HCT116 (cell line): Measurements from ENCODE around the gene SV2A.

Experiments
- FOSL1 ChIP-seq: IDR thresholded peaks from 2 replicates; pipeline ENCODE4 v1.6.1; 2012; ENCODE audit warnings: low read depth
- POLR2AphosphoS5 ChIP-seq: IDR thresholded peaks from 2 replicates; pipeline ENCODE4 v1.6.1; 2011; ENCODE audit warnings: mild to moderate bottlenecking, low read depth, low read length, moderate library complexity

DNA sequence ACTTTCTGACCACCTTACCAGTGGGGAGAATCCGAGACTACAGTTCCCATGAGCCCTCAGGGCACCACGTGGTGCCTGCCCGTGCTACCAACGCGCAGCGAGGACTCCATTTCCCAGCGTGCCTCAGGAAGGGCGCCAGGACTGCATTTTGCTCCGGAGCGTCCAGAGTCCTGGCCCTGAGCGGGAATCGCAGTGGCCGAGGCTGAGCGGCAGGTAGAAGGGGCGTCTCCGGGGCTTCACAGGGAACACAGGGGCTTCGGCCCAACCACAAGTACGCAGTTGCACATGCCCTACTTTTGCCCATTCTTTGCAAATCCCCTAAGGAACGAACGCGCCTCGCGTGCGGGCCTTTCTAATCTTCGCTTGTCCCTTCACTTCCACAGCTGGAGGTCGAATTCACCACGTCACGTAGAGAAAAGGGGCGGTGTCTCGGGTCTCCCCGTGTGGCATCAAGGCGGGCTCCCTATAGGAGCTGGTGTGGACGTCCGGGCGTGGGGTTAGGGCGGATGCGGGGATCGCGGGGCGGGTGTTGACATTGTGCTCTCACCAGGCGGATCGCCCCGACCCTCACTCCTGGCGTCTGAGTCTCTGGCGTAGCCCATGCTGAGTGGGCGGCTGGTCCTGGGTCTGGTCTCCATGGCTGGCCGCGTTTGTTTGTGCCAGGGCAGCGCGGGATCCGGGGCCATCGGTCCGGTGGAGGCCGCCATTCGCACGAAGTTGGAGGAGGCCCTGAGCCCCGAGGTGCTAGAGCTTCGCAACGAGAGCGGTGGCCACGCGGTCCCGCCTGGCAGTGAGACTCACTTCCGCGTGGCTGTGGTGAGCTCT is 18.0 kb downstream of the SV2A start, which contains the start of gene BOLA1:
- peak; percentile 91 for TF ChIP-seq POLR2AphosphoS5
- no peak for TF ChIP-seq FOSL1
